Natural killer cell treated with Interleukin-12 subunit alpha and Interleukin-12 subunit beta and Interleukin-15 and Interleukin-18, amount 100 ng/mL, for 72 hours (primary cell): ENCODE results near the gene MAGI1. TPM values are rescaled to one million over a fixed set of nuclear protein-coding genes. Genes with fewer than 3 reads are reported as not detected.

ENCODE experiments used
- ATAC-seq, 2 donors: fragments of 150-1000 bp; cut with Tn5 transposase in 1 of 2; sonication (Bioruptor Pico), chemical (Tn5 transposase) in 1 of 2; 2 replicates each; pipeline ENCODE4 v1.10.0; 2021
- DNase-seq: peaks from one replicate; pipeline ENCODE4 v3.0.0; 2022; ENCODE audit warnings: low spot score
- H3K27ac Mint-ChIP-seq, 2 donors: 1 replicate in 1 of 2; 2 replicates in 1 of 2; pipeline ENCODE4 v1.8.0; 2022; ENCODE audit warnings: mixed read lengths in 2 of 2, mild to moderate bottlenecking in 1 of 2, moderate library complexity in 1 of 2
- H3K27me3 Mint-ChIP-seq, 2 donors: 1 replicate in 1 of 2; 2 replicates in 1 of 2; pipeline ENCODE4 v1.8.0; 2022; ENCODE audit warnings: mixed read lengths in 2 of 2
- H3K36me3 Mint-ChIP-seq: one replicate; pipeline ENCODE4 v1.8.0; 2022; ENCODE audit warnings: mixed read lengths
- H3K4me1 Mint-ChIP-seq, 2 donors: 1 replicate in 1 of 2; 2 replicates in 1 of 2; pipeline ENCODE4 v1.8.0; 2022; ENCODE audit warnings: low read depth in 2 of 2, mixed read lengths in 2 of 2, mild to moderate bottlenecking in 1 of 2
- H3K4me3 Mint-ChIP-seq: one replicate; pipeline ENCODE4 v1.8.0; 2022; ENCODE audit warnings: mixed read lengths
- H3K9me3 Mint-ChIP-seq: 2 replicates; pipeline ENCODE4 v1.8.0; 2022; ENCODE audit warnings: mixed read lengths
- total RNA-seq, 2 donors: library from RNA; stranded (reverse); gene quantifications; one replicate each; pipeline ENCODE4 v1.2.3, GENCODE V29; 2022

Gene MAGI1
- total RNA-seq, 2 donors from 2014 or later = not detected

- Mint-ChIP-seq H3K4me1 (no peaks in the 10 kb centered on the region), H3K9me3 (no peaks in the 10 kb centered on the region), H3K4me3 (no peak overlapping the region), H3K27ac (no peak overlapping the region), H3K36me3 (no peaks in the 10 kb centered on the region), H3K27me3 (no peaks in the 10 kb centered on the region)
- DNase-seq (no peak), ATAC-seq (no peak)
Observed at GRCh38 chr3:66015841-66016240, 22.9 kb downstream of the MAGI1 start.

DNA sequence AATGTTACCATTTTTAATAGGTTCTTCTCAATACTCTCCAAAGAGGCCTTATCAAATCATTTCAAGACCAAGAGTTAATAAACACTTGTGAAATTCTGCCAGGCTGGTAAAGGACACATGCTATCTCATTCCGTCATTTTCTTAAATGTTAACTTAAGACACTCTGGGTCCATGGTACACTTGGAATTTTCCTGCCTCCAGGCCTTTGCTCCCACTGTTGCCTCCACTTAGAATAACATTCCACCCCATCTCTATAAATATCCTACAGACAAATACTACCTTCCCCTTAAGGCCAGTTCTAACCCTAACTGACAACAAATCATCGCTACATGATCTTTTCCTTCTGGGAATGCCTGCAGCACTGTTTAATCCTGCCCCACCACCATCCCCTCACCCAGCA lies 24.1 kb downstream of the MAGI1 start:
- H3K27me3 Mint-ChIP-seq = no peaks in the 10 kb centered on the region
- no peaks in the 10 kb centered on the region for H3K4me1 Mint-ChIP-seq
- H3K36me3 Mint-ChIP-seq = no peaks in the 10 kb centered on the region
- H3K27ac Mint-ChIP-seq = no peak overlapping the region
- DNase-seq = no peak
- no peaks in the 10 kb centered on the region for H3K9me3 Mint-ChIP-seq
- no peak for ATAC-seq
- H3K4me3 Mint-ChIP-seq = no peak overlapping the region

- no peaks in the 10 kb centered on the region for H3K4me1 Mint-ChIP-seq
- ATAC-seq (no peak), DNase-seq (no peak)
- H3K9me3 Mint-ChIP-seq = no peaks in the 10 kb centered on the region
- H3K27me3 Mint-ChIP-seq = no peaks in the 10 kb centered on the region
- H3K36me3 Mint-ChIP-seq = no peaks in the 10 kb centered on the region
- no peak overlapping the region for H3K4me3 Mint-ChIP-seq
- no peak overlapping the region for H3K27ac Mint-ChIP-seq
Observed at GRCh38 chr3:66014056-66014455, 24.7 kb downstream of the MAGI1 start.

DNA sequence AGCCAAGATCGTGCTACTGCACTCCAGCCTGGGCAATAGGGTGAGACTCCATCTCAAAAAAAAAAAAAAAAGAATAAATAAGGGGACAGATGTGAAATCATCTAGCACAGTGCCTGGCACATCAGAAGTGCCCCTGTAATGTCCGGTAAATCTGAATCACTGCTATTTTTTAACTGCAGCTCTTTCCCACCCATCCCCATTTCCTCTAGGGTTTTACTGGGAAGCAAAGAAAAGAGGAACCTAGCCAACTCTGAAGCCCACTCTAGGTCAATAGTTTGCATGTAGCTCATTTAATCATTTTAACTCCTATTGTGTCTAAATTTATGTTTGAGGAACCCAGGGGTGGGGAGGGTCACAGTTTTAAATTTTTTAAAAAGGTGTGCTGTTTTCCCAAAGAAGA lies 26.0 kb downstream of the MAGI1 start:
- Mint-ChIP-seq H3K4me3 (no peak overlapping the region), H3K27ac (no peak overlapping the region), H3K4me1 (no peaks in the 10 kb centered on the region), H3K9me3 (no peaks in the 10 kb centered on the region), H3K36me3 (no peaks in the 10 kb centered on the region), H3K27me3 (no peaks in the 10 kb centered on the region)
- DNase-seq (no peak), ATAC-seq (no peak)

- no peak overlapping the region for H3K27ac Mint-ChIP-seq
- H3K4me3 Mint-ChIP-seq = no peak overlapping the region
- no peak for ATAC-seq
- no peaks in the 10 kb centered on the region for H3K36me3 Mint-ChIP-seq
- H3K4me1 Mint-ChIP-seq = no peaks in the 10 kb centered on the region
- no peak for DNase-seq
- H3K27me3 Mint-ChIP-seq = peaks cover 2 to 7% of the 10 kb centered on the region in 2 donors
- H3K9me3 Mint-ChIP-seq = no peaks in the 10 kb centered on the region
Observed at GRCh38 chr3:66010739-66011655, 27.7 kb downstream of the MAGI1 start.

DNA sequence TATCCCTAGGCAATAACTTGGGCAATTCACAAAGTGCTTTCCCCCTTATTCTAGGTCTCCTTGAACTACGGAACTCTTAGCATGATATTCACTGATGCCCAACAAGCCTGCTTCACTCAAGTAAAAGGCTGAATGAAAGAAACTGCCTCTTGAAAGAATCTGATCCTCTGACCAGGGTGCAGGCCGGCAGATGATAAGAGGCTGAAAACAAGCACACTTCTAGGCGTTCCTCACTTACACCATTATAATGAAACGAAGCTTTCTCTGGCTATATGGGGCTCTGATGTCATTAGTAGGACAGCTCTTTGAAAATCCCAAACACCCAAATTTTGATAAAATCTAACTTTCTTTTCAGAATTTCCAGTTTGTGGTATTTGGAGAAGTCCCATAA lies 28.4 kb downstream of the MAGI1 start:
- H3K4me3 Mint-ChIP-seq = no peak overlapping the region
- DNase-seq (no peak), ATAC-seq (no peak)
- H3K27ac Mint-ChIP-seq = no peak overlapping the region
- H3K4me1 Mint-ChIP-seq = no peaks in the 10 kb centered on the region
- no peaks in the 10 kb centered on the region for H3K36me3 Mint-ChIP-seq
- H3K27me3 Mint-ChIP-seq = peaks cover 2 to 7% of the 10 kb centered on the region in 2 donors
- no peaks in the 10 kb centered on the region for H3K9me3 Mint-ChIP-seq

DNA sequence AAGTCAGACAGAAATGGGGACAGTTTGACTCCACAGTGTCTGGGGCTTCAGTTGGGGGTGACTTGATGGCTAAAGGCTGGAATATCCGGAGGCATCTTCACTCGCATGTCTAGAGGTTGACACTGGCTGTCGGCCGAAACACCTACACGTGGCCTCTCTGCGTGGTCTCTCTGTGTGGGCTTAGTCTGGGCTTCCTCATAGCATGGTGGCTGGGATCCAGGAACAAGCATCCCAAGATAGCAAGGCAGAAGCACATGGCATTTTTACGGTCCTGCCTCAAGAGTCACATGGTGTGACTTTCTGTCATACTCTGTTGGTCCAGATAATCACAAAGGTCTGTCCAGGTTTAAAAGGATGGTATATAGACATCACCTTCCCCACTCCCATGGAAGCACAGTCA lies 34.5 kb downstream of the MAGI1 start:
- DNase-seq (no peak), ATAC-seq (no peak)
- H3K4me1 Mint-ChIP-seq = no peaks in the 10 kb centered on the region
- H3K4me3 Mint-ChIP-seq = no peak overlapping the region
- H3K9me3 Mint-ChIP-seq = no peaks in the 10 kb centered on the region
- no peak overlapping the region for H3K27ac Mint-ChIP-seq
- no peaks in the 10 kb centered on the region for H3K36me3 Mint-ChIP-seq
- peaks cover 5 to 18% of the 10 kb centered on the region in 2 donors for H3K27me3 Mint-ChIP-seq

GRCh38 chr3:66001626-66002025 lies 37.1 kb downstream of the MAGI1 start:
- H3K36me3 Mint-ChIP-seq = no peaks in the 10 kb centered on the region

DNA sequence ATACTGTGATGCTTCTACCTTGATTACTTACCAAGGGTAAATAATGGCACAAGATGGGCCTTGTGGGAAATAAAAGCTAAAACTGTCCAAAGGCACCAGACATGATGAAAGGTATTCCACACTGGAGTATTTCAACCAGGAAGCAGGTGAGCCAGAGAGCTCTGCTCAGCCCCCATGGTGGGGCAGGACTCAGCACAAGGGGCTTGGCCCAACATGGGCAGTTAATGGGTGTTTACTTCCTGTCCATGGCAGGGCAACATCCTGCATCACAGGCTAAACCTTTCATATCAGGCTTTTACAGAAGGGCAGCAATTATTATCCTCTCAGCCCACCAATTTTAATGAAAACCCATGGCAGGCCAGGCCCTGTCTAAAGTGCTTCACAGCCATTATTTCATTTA lies 38.2 kb downstream of the MAGI1 start:
- DNase-seq (no peak), ATAC-seq (no peak)
- Mint-ChIP-seq H3K36me3 (no peaks in the 10 kb centered on the region), H3K4me3 (no peak overlapping the region), H3K9me3 (no peaks in the 10 kb centered on the region), H3K27me3 (peaks cover 3 to 11% of the 10 kb centered on the region in 2 donors), H3K27ac (no peak overlapping the region), H3K4me1 (no peaks in the 10 kb centered on the region)

More at GRCh38 chr3:66001626-66002025, 37.1 kb downstream of the MAGI1 start:
- Mint-ChIP-seq H3K27me3 (peaks cover 3 to 11% of the 10 kb centered on the region in 2 donors), H3K9me3 (no peaks in the 10 kb centered on the region), H3K4me1 (no peaks in the 10 kb centered on the region), H3K4me3 (no peak overlapping the region), H3K27ac (no peak overlapping the region)
- ATAC-seq (no peak), DNase-seq (no peak)

- Mint-ChIP-seq H3K9me3 (no peaks in the 10 kb centered on the region), H3K27me3 (peaks cover 3 to 11% of the 10 kb centered on the region in 2 donors), H3K36me3 (no peaks in the 10 kb centered on the region), H3K27ac (no peak overlapping the region), H3K4me1 (no peaks in the 10 kb centered on the region), H3K4me3 (no peak overlapping the region)
- no peak for ATAC-seq
- no peak for DNase-seq
Observed at GRCh38 chr3:65999606-66000005, 39.1 kb downstream of the MAGI1 start.

GRCh38 chr3:65996589-65996988 lies 42.1 kb downstream of the MAGI1 start:
- H3K4me1 Mint-ChIP-seq = no peaks in the 10 kb centered on the region
- ATAC-seq = no peak
- DNase-seq = no peak
- H3K36me3 Mint-ChIP-seq = no peaks in the 10 kb centered on the region
- H3K4me3 Mint-ChIP-seq = no peak overlapping the region
- no peaks in the 10 kb centered on the region for H3K9me3 Mint-ChIP-seq
- H3K27ac Mint-ChIP-seq = no peak overlapping the region
- H3K27me3 Mint-ChIP-seq = no peaks in the 10 kb centered on the region

- no peaks in the 10 kb centered on the region for H3K9me3 Mint-ChIP-seq
- ATAC-seq = no peak
Observed at GRCh38 chr3:65995515-65995914, 43.2 kb downstream of the MAGI1 start.

GRCh38 chr3:65995030-65995429 lies 43.7 kb downstream of the MAGI1 start:
- no peaks in the 10 kb centered on the region for H3K36me3 Mint-ChIP-seq
- no peak for ATAC-seq
- H3K27ac Mint-ChIP-seq = no peak overlapping the region
- H3K4me1 Mint-ChIP-seq = no peaks in the 10 kb centered on the region
- no peaks in the 10 kb centered on the region for H3K9me3 Mint-ChIP-seq
- no peak overlapping the region for H3K4me3 Mint-ChIP-seq
- no peak for DNase-seq
- H3K27me3 Mint-ChIP-seq = no peaks in the 10 kb centered on the region

More at GRCh38 chr3:65995515-65995914, 43.2 kb downstream of the MAGI1 start:
- H3K27me3 Mint-ChIP-seq = no peaks in the 10 kb centered on the region
- H3K4me3 Mint-ChIP-seq = no peak overlapping the region
- no peaks in the 10 kb centered on the region for H3K4me1 Mint-ChIP-seq
- no peak overlapping the region for H3K27ac Mint-ChIP-seq
- DNase-seq = no peak
- no peaks in the 10 kb centered on the region for H3K36me3 Mint-ChIP-seq

DNA sequence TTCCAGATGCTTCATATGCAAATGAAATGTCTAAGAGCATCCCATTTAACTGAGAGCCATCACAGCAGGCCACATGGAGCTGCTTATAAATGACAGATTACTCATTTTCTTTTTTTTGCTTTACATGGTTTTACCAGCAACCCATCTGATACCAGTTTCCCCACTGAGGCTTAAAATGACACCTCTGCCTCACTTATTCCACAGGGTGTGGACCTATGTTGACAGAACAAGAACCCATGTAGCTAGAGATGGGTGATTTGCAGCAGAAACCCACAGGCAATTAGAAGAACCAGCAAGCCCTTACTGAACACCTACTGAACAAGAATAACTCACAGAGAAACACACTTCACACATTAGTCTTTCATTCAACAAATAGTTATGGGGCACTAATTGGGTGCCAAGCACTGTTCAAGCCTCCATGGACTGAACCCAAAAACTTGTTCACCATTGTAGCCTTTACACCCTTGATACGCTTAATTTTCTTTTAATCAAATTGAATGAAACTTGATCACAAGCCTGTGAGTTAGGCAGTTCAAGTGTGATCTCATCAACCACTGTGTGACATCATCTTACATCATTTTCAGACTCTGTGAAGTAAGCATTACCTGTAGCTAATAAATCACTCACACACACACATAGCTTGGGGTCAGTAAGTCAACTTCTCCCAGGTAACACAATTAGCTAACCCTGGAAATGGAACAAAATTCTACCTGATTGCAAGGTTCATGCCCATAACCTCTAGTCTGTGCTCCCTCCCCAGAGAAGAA lies 45.4 kb downstream of the MAGI1 start:
- H3K27me3 Mint-ChIP-seq = peaks cover 0 to 5% of the 10 kb centered on the region in 2 donors
- no peak for DNase-seq
- ATAC-seq = no peak
- no peak overlapping the region for H3K27ac Mint-ChIP-seq
- H3K9me3 Mint-ChIP-seq = no peaks in the 10 kb centered on the region
- no peak overlapping the region for H3K4me3 Mint-ChIP-seq
- H3K36me3 Mint-ChIP-seq = no peaks in the 10 kb centered on the region
- H3K4me1 Mint-ChIP-seq = no peaks in the 10 kb centered on the region
